Suprapubic skin (tissue), 4 donors: ENCODE measurements around the gene KRTAP10-9. TPM values are rescaled to one million over a fixed set of nuclear protein-coding genes. Genes with fewer than 3 reads are reported as not detected.

ENCODE experiments used
- DNase-seq, 2 donors: peaks; one replicate each; pipeline ENCODE4 v3.0.0-alpha.2; 2019; ENCODE audit warnings: low spot score in 2 of 2
- H3K27ac ChIP-seq: fragments of 200-600 bp; sonication (generic); one replicate; pipeline ENCODE4 v1.5.1; 2019
- H3K27me3 ChIP-seq: fragments of 200-600 bp; sonication (generic); one replicate; pipeline ENCODE4 v1.5.1; 2019
- H3K36me3 ChIP-seq: fragments of 200-600 bp; sonication (generic); one replicate; pipeline ENCODE4 v1.5.1; 2019
- H3K4me1 ChIP-seq: fragments of 200-600 bp; sonication (generic); one replicate; pipeline ENCODE4 v1.5.1; 2019
- H3K4me3 ChIP-seq: fragments of 200-600 bp; sonication (generic); one replicate; pipeline ENCODE4 v1.5.1; 2019; ENCODE audit warnings: mild to moderate bottlenecking
- H3K9me3 ChIP-seq: fragments of 200-600 bp; sonication (generic); one replicate; pipeline ENCODE4 v1.5.1; 2019
- CTCF ChIP-seq, 2 donors: fragments of 200-600 bp in 1 of 2; fragments of 450-650 bp in 1 of 2; sonication (generic) in 1 of 2; IDR thresholded peaks; one replicate each; pipeline ENCODE4 v1.5.1; 2016 to 2019; ENCODE audit warnings: antibody characterized with exemption in 2 of 2, mild to moderate bottlenecking in 1 of 2, moderate library complexity in 1 of 2
- EP300 ChIP-seq: sonication (generic); formaldehyde crosslinking; IDR thresholded peaks from one replicate; pipeline ENCODE4 v1.6.1; 2017; ENCODE audit warnings: antibody characterized with exemption
- POLR2A ChIP-seq, 2 donors: fragments of 450-650 bp; IDR thresholded peaks; one replicate each; pipeline ENCODE4 v1.6.1; 2017; ENCODE audit warnings: antibody characterized with exemption in 2 of 2, mild to moderate bottlenecking in 2 of 2, moderate library complexity in 2 of 2
- POLR2AphosphoS5 ChIP-seq, 3 donors: sonication (generic); formaldehyde crosslinking; IDR thresholded peaks; one replicate each; pipeline ENCODE4 v1.6.1; 2017; ENCODE audit warnings: antibody characterized with exemption in 3 of 3
- WGBS: methylation state at CpG from one replicate; pipeline ENCODE4 v1.1.5; 2018; 5-methylcytosine and 5-hydroxymethylcytosine counted together
- total RNA-seq, 4 donors: library from RNA; depleted of rRNA; stranded (reverse); fragments of >200 nt; gene quantifications; one replicate each; pipeline ENCODE4 v1.1.0, GENCODE V29; 2016

The KRTAP10-9 gene
- total RNA-seq, 4 donors from 2014 or later = 1.6 to 9.9 TPM; not detected in 2

- Histone ChIP-seq H3K27ac (no peak within 1 kb of the TSS), H3K27me3 (no peaks in the 10 kb centered on the region), H3K36me3 (no peaks in the 10 kb centered on the region), H3K9me3 (peaks cover 10% of the 10 kb centered on the region), H3K4me1 (no peaks in the 10 kb centered on the region), H3K4me3 (no peak within 1 kb of the TSS)
- no peak for TF ChIP-seq POLR2AphosphoS5 (IDR thresholded peaks at IDR 0.05)
- no peak for TF ChIP-seq CTCF (IDR thresholded peaks at IDR 0.05)
- TF ChIP-seq EP300 = no peak
- TF ChIP-seq POLR2A (IDR thresholded peaks at IDR 0.05) = no peak
- 57% methylated on average over 13 of the region's 19 CpGs for WGBS
- no peak for DNase-seq
These were observed 39.8 kb downstream of the KRTAP10-9 start, which contains the start of gene KRTAP12-2 for GRCh38 chr21:44666401-44667320. Gene KRTAP12-2, minus strand, starts transcription at chr21:44666927. Its CDS starts 41 bp downstream, at chr21:44666886.

DNA sequence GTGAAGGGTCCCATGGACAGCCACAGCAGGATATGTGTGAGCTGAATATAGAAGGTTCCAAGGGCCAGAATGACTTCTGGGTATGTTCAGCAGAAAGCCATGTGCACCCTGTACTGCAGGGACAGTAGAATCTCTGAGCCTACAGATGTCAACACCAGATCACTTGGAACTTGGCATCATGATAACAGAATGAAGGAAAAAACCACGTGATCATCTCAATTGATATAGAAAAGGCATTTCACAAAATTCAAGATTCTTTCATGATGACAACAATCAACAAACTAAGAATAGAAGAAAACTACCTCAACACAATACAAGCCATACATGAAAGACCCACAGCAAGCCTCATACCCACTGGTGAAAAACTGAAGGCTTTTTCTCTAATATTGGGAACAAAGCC is 40.7 kb downstream of the KRTAP10-9 start:
- Histone ChIP-seq H3K27ac (no peak overlapping the region), H3K4me1 (no peaks in the 10 kb centered on the region), H3K27me3 (no peaks in the 10 kb centered on the region), H3K36me3 (no peaks in the 10 kb centered on the region), H3K9me3 (peaks cover 10% of the 10 kb centered on the region), H3K4me3 (no peak overlapping the region)
- DNase-seq = no peak
- WGBS = 81% methylated on average over 1 of the region's 1 CpG
- no peak for TF ChIP-seq CTCF (IDR thresholded peaks at IDR 0.05)

DNA sequence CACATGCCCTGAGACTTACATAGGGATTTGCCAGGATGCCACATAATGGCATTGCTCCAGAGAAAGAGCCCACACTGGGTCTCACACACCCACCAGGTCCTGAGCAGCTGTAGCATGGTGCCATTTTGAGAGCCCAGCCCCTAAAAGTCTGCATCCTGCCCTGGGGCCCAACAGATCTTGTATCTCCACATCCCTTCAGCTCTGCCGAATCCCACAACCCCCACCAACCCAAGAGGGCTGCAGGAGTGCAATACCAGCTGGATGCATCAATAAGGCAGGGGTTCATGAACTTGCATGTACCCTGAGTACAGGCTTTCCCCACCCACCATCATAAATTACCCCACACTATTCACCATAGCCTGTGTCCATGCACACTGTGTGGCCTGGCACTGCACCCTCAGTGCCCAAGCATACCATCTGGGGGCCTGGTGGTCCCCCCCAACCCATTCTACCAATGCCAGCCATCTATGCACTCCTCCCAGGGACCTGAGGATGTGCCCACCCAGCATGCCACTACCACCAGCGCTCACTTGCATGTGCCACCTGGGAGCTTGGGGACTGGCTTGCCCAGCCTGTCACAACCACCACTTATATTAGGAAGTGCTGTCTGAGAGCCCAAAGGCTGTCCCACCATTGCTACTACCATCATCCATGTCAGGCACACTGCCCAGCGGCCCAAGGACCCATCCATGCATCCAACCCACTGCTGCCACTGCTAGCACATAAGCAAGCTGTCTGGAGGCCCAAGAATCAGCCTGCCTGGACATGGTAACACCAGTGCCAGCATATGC is 43.9 kb downstream of the KRTAP10-9 start:
- H3K4me3 ChIP-seq = no peak overlapping the region
- H3K9me3 ChIP-seq = peaks cover 7% of the 10 kb centered on the region
- DNase-seq = no peak
- no peaks in the 10 kb centered on the region for H3K4me1 ChIP-seq
- no peaks in the 10 kb centered on the region for H3K36me3 ChIP-seq
- no peak overlapping the region for H3K27ac ChIP-seq
- WGBS = 95% methylated on average over 2 of the region's 3 CpGs
- no peak for TF ChIP-seq POLR2AphosphoS5 (IDR thresholded peaks at IDR 0.05)
- no peak for TF ChIP-seq CTCF (IDR thresholded peaks at IDR 0.05)
- no peaks in the 10 kb centered on the region for H3K27me3 ChIP-seq

GRCh38 chr21:44671911-44672310 is 45.0 kb downstream of the KRTAP10-9 start:
- no peak overlapping the region for H3K27ac ChIP-seq
- TF ChIP-seq POLR2A (IDR thresholded peaks at IDR 0.05) (no peak), EP300 (no peak), POLR2AphosphoS5 (IDR thresholded peaks at IDR 0.05) (no peak), CTCF (IDR thresholded peaks at IDR 0.05) (no peak)
- H3K4me1 ChIP-seq = no peaks in the 10 kb centered on the region
- WGBS = 90% methylated on average over 1 of the region's 1 CpG
- peaks cover 7% of the 10 kb centered on the region for H3K9me3 ChIP-seq
- no peaks in the 10 kb centered on the region for H3K27me3 ChIP-seq
- DNase-seq = no peak
- H3K36me3 ChIP-seq = no peaks in the 10 kb centered on the region
- H3K4me3 ChIP-seq = no peak overlapping the region

DNA sequence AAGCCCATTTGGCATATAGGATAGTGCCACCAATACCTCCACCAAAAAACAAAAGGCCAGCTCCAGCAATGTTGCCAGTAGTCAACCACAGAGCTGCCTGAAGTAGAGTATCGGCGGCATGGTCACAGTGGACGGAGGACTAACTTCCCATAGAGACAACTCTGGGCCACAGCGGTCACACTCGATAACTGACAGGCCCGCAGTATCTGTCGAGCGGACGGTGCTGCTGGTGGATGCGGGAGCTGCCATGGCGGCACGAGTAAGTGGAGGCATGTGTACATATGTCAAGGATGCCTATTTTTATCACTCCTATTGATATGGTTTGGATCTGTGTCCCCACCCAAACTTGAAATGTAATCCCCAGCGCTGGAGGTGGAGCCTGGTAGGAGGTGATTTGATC is 51.0 kb downstream of the KRTAP10-9 start:
- Histone ChIP-seq H3K36me3 (no peaks in the 10 kb centered on the region), H3K4me1 (no peaks in the 10 kb centered on the region), H3K27ac (no peak overlapping the region), H3K9me3 (no peaks in the 10 kb centered on the region), H3K4me3 (no peak overlapping the region), H3K27me3 (peaks cover 3% of the 10 kb centered on the region)
- 96% methylated on average over 13 of the region's 13 CpGs for WGBS
- TF ChIP-seq POLR2AphosphoS5 (IDR thresholded peaks at IDR 0.05) = no peak
- TF ChIP-seq POLR2A (IDR thresholded peaks at IDR 0.05) = no peak
- no peak for TF ChIP-seq CTCF (IDR thresholded peaks at IDR 0.05)
- no peak for TF ChIP-seq EP300
- no peak for DNase-seq
